ENCODE results near the gene C16orf96. TPM values are rescaled to one million over a fixed set of nuclear protein-coding genes. Genes with fewer than 3 reads are reported as not detected.

The C16orf96 gene
- total and polyA plus RNA-seq, 2 experiments from 2014 or later, result 0.37 to 2.2 TPM

- H3K27me3 ChIP-seq (ENCODE audit: insufficient read depth), result no peaks in the 10 kb centered on the region
- Mint-ChIP-seq H3K27me3 (ENCODE audit: insufficient read depth, low read depth, poor library complexity) (peaks cover 5% of the 10 kb centered on the region), H3K4me1 (peaks cover 53% of the 10 kb centered on the region), H3K27ac (no peak overlapping the region), H3K36me3 (ENCODE audit: low read depth) (peaks cover 11% of the 10 kb centered on the region; the same call in 2 of the 3 replicates), H3K4me3 (no peak overlapping the region), H3K9me3 (no peaks in the 10 kb centered on the region)
- no peak overlapping the region for H3K4me3 ChIP-seq
- peaks cover 13% of the 10 kb centered on the region; the same call in 1 of the 2 replicates for H3F3A ChIP-seq (replicated peaks; ENCODE audit: low read depth)
- no peak overlapping the region for H2AFZ ChIP-seq
- H3K36me3 ChIP-seq (ENCODE audit: insufficient read depth), result no peaks in the 10 kb centered on the region
- no peaks in the 10 kb centered on the region for H3K9me2 ChIP-seq (ENCODE audit: insufficient read depth)
- no peak overlapping the region for H3K4me2 ChIP-seq
- peaks cover 42% of the 10 kb centered on the region for H3K4me1 ChIP-seq (ENCODE audit: insufficient read depth)
- no peak for ATAC-seq
- no peak for TF ChIP-seq ZNF114 (CRISPR knock-in tag; IDR thresholded peaks at IDR 0.05)
- no peak for TF ChIP-seq EZH2 (IDR thresholded peaks at IDR 0.05; ENCODE audit: low read depth, unreplicated experiment)
- TF ChIP-seq JUNB (IDR thresholded peaks at IDR 0.05; ENCODE audit: unreplicated experiment), result no peak
- no peak for TF ChIP-seq POLR2AphosphoS5 (IDR thresholded peaks at IDR 0.05; ENCODE audit: low read depth)
- TF ChIP-seq, protein P1, sequence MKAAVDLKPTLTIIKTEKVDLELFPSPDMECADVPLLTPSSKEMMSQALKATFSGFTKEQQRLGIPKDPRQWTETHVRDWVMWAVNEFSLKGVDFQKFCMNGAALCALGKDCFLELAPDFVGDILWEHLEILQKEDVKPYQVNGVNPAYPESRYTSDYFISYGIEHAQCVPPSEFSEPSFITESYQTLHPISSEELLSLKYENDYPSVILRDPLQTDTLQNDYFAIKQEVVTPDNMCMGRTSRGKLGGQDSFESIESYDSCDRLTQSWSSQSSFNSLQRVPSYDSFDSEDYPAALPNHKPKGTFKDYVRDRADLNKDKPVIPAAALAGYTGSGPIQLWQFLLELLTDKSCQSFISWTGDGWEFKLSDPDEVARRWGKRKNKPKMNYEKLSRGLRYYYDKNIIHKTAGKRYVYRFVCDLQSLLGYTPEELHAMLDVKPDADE (IDR thresholded peaks at IDR 0.05), result no peak
- TF ChIP-seq ZNF331 (CRISPR knock-in tag; IDR thresholded peaks at IDR 0.05; ENCODE audit: low read depth), result no peak
- TF ChIP-seq, protein P2, sequence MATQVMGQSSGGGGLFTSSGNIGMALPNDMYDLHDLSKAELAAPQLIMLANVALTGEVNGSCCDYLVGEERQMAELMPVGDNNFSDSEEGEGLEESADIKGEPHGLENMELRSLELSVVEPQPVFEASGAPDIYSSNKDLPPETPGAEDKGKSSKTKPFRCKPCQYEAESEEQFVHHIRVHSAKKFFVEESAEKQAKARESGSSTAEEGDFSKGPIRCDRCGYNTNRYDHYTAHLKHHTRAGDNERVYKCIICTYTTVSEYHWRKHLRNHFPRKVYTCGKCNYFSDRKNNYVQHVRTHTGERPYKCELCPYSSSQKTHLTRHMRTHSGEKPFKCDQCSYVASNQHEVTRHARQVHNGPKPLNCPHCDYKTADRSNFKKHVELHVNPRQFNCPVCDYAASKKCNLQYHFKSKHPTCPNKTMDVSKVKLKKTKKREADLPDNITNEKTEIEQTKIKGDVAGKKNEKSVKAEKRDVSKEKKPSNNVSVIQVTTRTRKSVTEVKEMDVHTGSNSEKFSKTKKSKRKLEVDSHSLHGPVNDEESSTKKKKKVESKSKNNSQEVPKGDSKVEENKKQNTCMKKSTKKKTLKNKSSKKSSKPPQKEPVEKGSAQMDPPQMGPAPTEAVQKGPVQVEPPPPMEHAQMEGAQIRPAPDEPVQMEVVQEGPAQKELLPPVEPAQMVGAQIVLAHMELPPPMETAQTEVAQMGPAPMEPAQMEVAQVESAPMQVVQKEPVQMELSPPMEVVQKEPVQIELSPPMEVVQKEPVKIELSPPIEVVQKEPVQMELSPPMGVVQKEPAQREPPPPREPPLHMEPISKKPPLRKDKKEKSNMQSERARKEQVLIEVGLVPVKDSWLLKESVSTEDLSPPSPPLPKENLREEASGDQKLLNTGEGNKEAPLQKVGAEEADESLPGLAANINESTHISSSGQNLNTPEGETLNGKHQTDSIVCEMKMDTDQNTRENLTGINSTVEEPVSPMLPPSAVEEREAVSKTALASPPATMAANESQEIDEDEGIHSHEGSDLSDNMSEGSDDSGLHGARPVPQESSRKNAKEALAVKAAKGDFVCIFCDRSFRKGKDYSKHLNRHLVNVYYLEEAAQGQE (IDR thresholded peaks at IDR 0.05; ENCODE audit: unreplicated experiment), result no peak
- no peak for TF ChIP-seq STAT1 (IDR thresholded peaks at IDR 0.05; ENCODE audit: unreplicated experiment)
- TF ChIP-seq, protein P3, sequence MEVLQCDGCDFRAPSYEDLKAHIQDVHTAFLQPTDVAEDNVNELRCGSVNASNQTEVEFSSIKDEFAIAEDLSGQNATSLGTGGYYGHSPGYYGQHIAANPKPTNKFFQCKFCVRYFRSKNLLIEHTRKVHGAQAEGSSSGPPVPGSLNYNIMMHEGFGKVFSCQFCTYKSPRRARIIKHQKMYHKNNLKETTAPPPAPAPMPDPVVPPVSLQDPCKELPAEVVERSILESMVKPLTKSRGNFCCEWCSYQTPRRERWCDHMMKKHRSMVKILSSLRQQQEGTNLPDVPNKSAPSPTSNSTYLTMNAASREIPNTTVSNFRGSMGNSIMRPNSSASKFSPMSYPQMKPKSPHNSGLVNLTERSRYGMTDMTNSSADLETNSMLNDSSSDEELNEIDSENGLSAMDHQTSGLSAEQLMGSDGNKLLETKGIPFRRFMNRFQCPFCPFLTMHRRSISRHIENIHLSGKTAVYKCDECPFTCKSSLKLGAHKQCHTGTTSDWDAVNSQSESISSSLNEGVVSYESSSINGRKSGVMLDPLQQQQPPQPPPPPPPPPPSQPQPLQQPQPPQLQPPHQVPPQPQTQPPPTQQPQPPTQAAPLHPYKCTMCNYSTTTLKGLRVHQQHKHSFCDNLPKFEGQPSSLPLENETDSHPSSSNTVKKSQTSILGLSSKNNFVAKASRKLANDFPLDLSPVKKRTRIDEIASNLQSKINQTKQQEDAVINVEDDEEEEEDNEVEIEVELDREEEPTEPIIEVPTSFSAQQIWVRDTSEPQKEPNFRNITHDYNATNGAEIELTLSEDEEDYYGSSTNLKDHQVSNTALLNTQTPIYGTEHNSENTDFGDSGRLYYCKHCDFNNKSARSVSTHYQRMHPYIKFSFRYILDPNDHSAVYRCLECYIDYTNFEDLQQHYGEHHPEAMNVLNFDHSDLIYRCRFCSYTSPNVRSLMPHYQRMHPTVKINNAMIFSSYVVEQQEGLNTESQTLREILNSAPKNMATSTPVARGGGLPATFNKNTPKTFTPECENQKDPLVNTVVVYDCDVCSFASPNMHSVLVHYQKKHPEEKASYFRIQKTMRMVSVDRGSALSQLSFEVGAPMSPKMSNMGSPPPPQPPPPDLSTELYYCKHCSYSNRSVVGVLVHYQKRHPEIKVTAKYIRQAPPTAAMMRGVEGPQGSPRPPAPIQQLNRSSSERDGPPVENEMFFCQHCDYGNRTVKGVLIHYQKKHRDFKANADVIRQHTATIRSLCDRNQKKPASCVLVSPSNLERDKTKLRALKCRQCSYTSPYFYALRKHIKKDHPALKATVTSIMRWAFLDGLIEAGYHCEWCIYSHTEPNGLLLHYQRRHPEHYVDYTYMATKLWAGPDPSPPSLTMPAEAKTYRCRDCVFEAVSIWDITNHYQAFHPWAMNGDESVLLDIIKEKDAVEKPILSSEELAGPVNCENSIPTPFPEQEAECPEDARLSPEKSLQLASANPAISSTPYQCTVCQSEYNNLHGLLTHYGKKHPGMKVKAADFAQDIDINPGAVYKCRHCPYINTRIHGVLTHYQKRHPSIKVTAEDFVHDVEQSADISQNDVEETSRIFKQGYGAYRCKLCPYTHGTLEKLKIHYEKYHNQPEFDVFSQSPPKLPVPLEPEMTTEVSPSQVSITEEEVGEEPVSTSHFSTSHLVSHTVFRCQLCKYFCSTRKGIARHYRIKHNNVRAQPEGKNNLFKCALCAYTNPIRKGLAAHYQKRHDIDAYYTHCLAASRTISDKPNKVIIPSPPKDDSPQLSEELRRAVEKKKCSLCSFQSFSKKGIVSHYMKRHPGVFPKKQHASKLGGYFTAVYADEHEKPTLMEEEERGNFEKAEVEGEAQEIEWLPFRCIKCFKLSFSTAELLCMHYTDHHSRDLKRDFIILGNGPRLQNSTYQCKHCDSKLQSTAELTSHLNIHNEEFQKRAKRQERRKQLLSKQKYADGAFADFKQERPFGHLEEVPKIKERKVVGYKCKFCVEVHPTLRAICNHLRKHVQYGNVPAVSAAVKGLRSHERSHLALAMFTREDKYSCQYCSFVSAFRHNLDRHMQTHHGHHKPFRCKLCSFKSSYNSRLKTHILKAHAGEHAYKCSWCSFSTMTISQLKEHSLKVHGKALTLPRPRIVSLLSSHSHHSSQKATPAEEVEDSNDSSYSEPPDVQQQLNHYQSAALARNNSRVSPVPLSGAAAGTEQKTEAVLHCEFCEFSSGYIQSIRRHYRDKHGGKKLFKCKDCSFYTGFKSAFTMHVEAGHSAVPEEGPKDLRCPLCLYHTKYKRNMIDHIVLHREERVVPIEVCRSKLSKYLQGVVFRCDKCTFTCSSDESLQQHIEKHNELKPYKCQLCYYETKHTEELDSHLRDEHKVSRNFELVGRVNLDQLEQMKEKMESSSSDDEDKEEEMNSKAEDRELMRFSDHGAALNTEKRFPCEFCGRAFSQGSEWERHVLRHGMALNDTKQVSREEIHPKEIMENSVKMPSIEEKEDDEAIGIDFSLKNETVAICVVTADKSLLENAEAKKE (CRISPR knock-in tag; IDR thresholded peaks at IDR 0.05), result no peak
- TF ChIP-seq CREB1 (CRISPR knock-in tag; IDR thresholded peaks at IDR 0.05; ENCODE audit: low read depth), result no peak
- TF ChIP-seq EZH2phosphoT487 (IDR thresholded peaks at IDR 0.05; ENCODE audit: unreplicated experiment), result no peak
- no peak for TF ChIP-seq NANOG (IDR thresholded peaks at IDR 0.05; ENCODE audit: borderline replicate concordance)
- TF ChIP-seq CTCF (conservative IDR thresholded peaks at IDR 0.05; ENCODE audit: low read depth in 2 of 2), result no peak
- H4K20me1 ChIP-seq (replicated peaks; ENCODE audit: insufficient read depth), result no peaks in the 10 kb centered on the region; the same call in 1 of the 2 replicates
- H3K79me2 ChIP-seq (replicated peaks; ENCODE audit: insufficient read depth), result peaks cover 51% of the 10 kb centered on the region
- DNase-seq (ENCODE audit: low spot score), result no peak
- no peak overlapping the region for H3K27ac ChIP-seq (ENCODE audit: low read depth)
These were observed 30.4 kb upstream of the C16orf96 start for GRCh38 chr16:4525634-4526277.

All from GM23338 (cell line).